Ovary (tissue), 9 donors: ENCODE results near the gene SUCLA2. TPM values are rescaled to one million over a fixed set of nuclear protein-coding genes. Genes with fewer than 3 reads are reported as not detected.

ENCODE experiments used
- DNase-seq, 5 donors: peaks; one replicate each; pipeline ENCODE4 v3.0.0-alpha.2; 2019 to 2020
- H3K27ac ChIP-seq, 2 donors: fragments of 200-600 bp; one replicate each; pipeline versions ENCODE4 v1.5.1 to v1.8.0; 2019 to 2022
- H3K27me3 ChIP-seq: fragments of 200-600 bp; one replicate; pipeline ENCODE4 v1.8.0; 2022
- H3K36me3 ChIP-seq: fragments of 200-600 bp; sonication (generic); one replicate; pipeline ENCODE4 v1.5.1; 2019
- H3K4me1 ChIP-seq: one replicate; pipeline ENCODE4 v1.8.1; 2013; ENCODE audit warnings: mild to moderate bottlenecking, moderate library complexity; ENCODE audit not compliant: insufficient read depth
- H3K4me3 ChIP-seq: fragments of 200-600 bp; sonication (generic); one replicate; pipeline ENCODE4 v1.5.1; 2017
- H3K9me3 ChIP-seq, 2 donors: fragments of 200-600 bp in 1 of 2; sonication (generic) in 1 of 2; one replicate each; pipeline versions ENCODE4 v1.5.1 to v1.8.1; 2013 to 2019; ENCODE audit warnings: mild to moderate bottlenecking in 1 of 2, moderate library complexity in 1 of 2
- EP300 ChIP-seq: sonication (generic); formaldehyde crosslinking; IDR thresholded peaks from one replicate; pipeline ENCODE4 v1.6.1; 2017; ENCODE audit warnings: antibody characterized with exemption
- POLR2A ChIP-seq: fragments of 450-650 bp; IDR thresholded peaks from one replicate; pipeline ENCODE4 v1.6.1; 2017; ENCODE audit warnings: antibody characterized with exemption, mild to moderate bottlenecking, moderate library complexity
- WGBS, 3 donors: extraction: QIAGEN DNeasy Blood & Tissue Kit in 1 of 3; methylation state at CpG; one replicate each; pipeline versions ENCODE4 v1.1.5 to v1.1.7; 2013 to 2017; 5-methylcytosine and 5-hydroxymethylcytosine counted together
- intact Hi-C, 4 donors: fragments of 100-400 bp; cut with DNase I; formaldehyde crosslinking; loops; one replicate each; pipeline versions ENCODE4 v1.11.0 to v1.15.1; 2022 to 2023
- polyA plus RNA-seq, 2 donors: library from polyadenylated mRNA; stranded (reverse); fragments of 200-250 nt in 1 of 2; fragments of 350-450 nt in 1 of 2; fragmentation: Illumina TruSeq in 1 of 2; extraction: RNeasy Lipid Tissue Mini Kit (QIAGEN cat#74804) in 1 of 2; gene quantifications; one replicate each; pipeline ENCODE4 v1.2.3, GENCODE V29; 2013 to 2014
- total RNA-seq, 7 donors: library from RNA; depleted of rRNA in 2 of 7; stranded (reverse); fragments of >200 nt in 2 of 7; fragmentation: NEBNext Ultra II Directional in 3 of 7; extraction: Animal tissue kit (Norgen Biotek cat#: 25700) in 3 of 7; gene quantifications; one replicate each; pipeline versions ENCODE4 v1.1.0 to v1.2.4, GENCODE V29; 2016 to 2023
- TF ChIP-seq, protein P1 (sequence below), 3 donors: fragments of 450-650 bp in 2 of 3; fragments of 200-600 bp in 1 of 3; IDR thresholded peaks; one replicate each; pipeline versions ENCODE4 v1.5.1 to v1.8.0; 2016 to 2022; ENCODE audit warnings: antibody characterized with exemption in 3 of 3, mild to moderate bottlenecking in 1 of 3
- donor health status: DM: no; HTN: no; CAD: no; lungs with moderate emphysema.
- donor health status: DM: no; HTN: no; CAD: no.
- donor health status: Bipolar disorder and iron deficiency.
- donor health status: DM: yes; HTN: yes; CAD: no.
- donor health status: DM: no; HTN: no; CAD: no.
- donor health status: DM: yes; HTN: yes; CAD: no.

Gene SUCLA2
- total and polyA plus RNA-seq, 9 donors, result 26.3 to 43.8 (median 35.3) TPM

DNA sequence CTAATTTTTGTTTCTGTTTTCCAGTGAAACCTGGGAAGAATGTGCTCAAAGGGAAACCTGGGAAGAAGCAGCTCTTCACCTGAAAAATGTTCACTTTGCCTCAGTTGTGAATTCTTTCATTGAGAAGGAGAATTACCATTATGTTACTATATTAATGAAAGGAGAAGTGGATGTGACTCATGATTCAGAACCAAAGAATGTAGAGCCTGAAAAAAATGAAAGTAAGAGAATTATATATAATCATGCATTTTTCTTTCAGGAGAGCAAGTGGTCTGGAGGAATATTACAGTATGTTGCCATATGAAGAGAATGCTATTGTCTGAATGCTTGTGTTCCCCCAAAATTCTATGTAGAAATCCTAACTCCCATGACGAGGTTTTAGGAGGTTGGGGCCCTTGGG, 39.8 kb upstream of the SUCLA2 start:
- H3K27me3 ChIP-seq, result no peaks in the 10 kb centered on the region
- H3K4me1 ChIP-seq, result no peaks in the 10 kb centered on the region
- H3K36me3 ChIP-seq, result no peaks in the 10 kb centered on the region
- intact Hi-C loops, result no loop called here
- no peak for DNase-seq
- TF ChIP-seq EP300 (no peak), POLR2A (no peak)
- TF ChIP-seq, protein P1, sequence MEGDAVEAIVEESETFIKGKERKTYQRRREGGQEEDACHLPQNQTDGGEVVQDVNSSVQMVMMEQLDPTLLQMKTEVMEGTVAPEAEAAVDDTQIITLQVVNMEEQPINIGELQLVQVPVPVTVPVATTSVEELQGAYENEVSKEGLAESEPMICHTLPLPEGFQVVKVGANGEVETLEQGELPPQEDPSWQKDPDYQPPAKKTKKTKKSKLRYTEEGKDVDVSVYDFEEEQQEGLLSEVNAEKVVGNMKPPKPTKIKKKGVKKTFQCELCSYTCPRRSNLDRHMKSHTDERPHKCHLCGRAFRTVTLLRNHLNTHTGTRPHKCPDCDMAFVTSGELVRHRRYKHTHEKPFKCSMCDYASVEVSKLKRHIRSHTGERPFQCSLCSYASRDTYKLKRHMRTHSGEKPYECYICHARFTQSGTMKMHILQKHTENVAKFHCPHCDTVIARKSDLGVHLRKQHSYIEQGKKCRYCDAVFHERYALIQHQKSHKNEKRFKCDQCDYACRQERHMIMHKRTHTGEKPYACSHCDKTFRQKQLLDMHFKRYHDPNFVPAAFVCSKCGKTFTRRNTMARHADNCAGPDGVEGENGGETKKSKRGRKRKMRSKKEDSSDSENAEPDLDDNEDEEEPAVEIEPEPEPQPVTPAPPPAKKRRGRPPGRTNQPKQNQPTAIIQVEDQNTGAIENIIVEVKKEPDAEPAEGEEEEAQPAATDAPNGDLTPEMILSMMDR (IDR thresholded peaks at IDR 0.05), result no peak
- H3K9me3 ChIP-seq, result no peaks in the 10 kb centered on the region
- WGBS, 3 donors, result 79 to 86% (median 80%) methylated on average over 1 of the region's 1 CpG
- no peak overlapping the region for H3K27ac ChIP-seq
- no peak overlapping the region for H3K4me3 ChIP-seq

DNA sequence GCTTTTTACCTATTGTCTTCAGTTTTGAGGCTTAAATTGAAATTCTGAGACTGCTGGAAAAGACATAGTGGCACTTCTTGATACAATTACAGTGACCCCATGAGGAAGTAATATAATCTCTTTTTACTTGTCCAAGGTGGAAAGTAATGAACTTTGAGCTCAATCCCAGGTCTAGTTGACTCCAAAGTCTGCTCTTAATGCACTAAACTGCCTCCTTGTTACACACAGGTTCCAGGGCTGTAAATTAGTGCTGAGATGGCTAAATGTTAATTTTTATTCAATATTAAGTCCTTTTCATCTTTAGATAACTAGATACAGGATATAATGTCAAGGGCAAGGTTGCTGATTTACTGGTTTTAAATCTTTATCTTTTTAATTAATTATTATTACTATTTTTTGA, 39.0 kb upstream of the SUCLA2 start:
- Histone ChIP-seq H3K27ac (no peak overlapping the region), H3K36me3 (no peaks in the 10 kb centered on the region), H3K27me3 (no peaks in the 10 kb centered on the region), H3K9me3 (no peaks in the 10 kb centered on the region), H3K4me1 (no peaks in the 10 kb centered on the region), H3K4me3 (no peak overlapping the region)
- no peak for DNase-seq
- intact Hi-C loops, result no loop called here
- no peak for TF ChIP-seq EP300

DNA sequence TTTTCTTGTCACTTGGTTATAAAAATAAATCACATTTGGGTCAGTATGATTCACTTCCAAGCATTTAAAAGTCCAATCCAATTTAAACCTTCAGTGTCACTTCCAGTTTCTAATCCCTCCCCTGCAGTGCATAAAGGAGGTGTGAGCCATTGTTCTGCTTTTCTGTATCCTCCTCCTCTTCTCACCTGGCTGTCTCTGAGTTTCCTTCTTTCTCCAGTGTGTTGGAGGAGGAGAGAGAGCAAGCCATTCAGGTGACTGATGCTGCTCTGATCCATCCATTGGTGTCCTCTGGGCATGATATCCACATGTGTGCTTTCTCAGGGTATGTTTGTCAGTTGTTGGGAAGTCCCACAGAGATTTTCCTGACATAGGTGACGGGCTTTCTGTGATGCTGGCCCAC, 37.7 kb upstream of the SUCLA2 start:
- no peak overlapping the region for H3K27ac ChIP-seq
- DNase-seq, result no peak
- no peaks in the 10 kb centered on the region for H3K36me3 ChIP-seq
- no peaks in the 10 kb centered on the region for H3K9me3 ChIP-seq
- H3K4me3 ChIP-seq, result no peak overlapping the region
- intact Hi-C loops, result loop anchor here in 1 of 4 donors (5.0 kb wide), 1 partner anchor 194 kb away; the partner anchor contains the start of gene ITM2B
- 89 to 100% (median 96%) methylated on average over 1 of the region's 1 CpG for WGBS, 3 donors
- H3K4me1 ChIP-seq, result no peaks in the 10 kb centered on the region
- H3K27me3 ChIP-seq, result no peaks in the 10 kb centered on the region
- TF ChIP-seq, protein P1 (IDR thresholded peaks at IDR 0.05), result no peak
- TF ChIP-seq EP300, result no peak
- TF ChIP-seq POLR2A, result no peak

DNA sequence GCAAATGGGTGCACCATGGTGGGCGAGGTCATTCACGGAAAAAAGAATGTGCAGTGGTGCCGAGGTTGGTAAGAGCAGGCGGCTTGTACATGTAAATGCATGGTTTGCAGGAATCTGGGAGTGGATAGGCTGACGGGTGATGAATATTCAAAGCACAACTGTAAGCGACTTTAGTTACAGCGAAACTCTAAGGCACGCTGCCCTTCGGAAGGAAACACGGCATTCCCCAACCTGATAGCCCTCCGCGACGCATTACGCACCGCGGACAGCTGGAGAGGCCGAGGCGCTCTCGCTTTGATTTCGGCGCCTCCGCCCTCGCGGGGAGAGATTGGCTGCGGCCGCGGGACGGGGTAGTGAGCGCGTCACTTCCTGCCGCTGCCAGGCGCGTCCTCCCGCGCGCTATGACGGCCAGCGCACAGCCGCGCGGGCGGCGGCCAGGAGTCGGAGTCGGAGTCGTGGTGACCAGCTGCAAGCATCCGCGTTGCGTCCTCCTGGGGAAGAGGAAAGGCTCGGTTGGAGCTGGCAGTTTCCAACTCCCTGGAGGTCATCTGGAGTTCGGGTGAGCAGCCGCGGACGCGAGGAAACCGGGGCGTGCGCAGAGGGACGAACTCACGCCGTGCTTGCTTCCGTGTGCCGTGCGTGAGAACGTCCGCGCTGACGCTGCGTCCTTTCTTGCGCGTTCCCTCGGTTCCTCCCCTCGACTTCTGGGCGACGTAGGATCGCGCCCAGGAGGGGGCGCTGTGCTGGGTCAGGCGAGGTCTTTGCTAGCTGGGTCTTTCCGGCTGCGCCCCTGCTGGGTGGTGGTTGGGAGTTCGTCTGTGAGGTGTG, 36.5 kb upstream of the SUCLA2 start, which contains the start of gene NUDT15:
Gene NUDT15 (plus strand): TSS at position 381 of the 828 bp plus-strand sequence. CDS start 21 bp downstream, at position 402.
- H3K4me3 ChIP-seq, result peak within 1 kb of the TSS; percentile 60
- intact Hi-C loops, result loop anchor here in 1 of 4 donors (5.0 kb wide), 1 partner anchor 195 kb away; the partner anchor contains the start of gene ITM2B

More for the DNA sequence above, 36.5 kb upstream of the SUCLA2 start, which contains the start of gene NUDT15:
- H3K9me3 ChIP-seq, result no peaks in the 10 kb centered on the region
- DNase-seq, result peak; percentile 88 to 96 (median 92)
- no peaks in the 10 kb centered on the region for H3K4me1 ChIP-seq
- 0 to 1% (median 0%) methylated on average over 57 to 82 of the region's 82 CpGs for WGBS, 3 donors
- H3K27ac ChIP-seq, result peak within 1 kb of the TSS; percentile 94 to 97
- no peaks in the 10 kb centered on the region for H3K36me3 ChIP-seq
- no peaks in the 10 kb centered on the region for H3K27me3 ChIP-seq
- TF ChIP-seq POLR2A (peak; percentile 76), EP300 (no peak)
- TF ChIP-seq, protein P1 (IDR thresholded peaks at IDR 0.05), result peak; percentile 94 to 98 (median 96)
